HepG2 (cell line): ENCODE measurements around the gene MLX. TPM values are rescaled to one million over a fixed set of nuclear protein-coding genes. Genes with fewer than 3 reads are reported as not detected.

Source experiments
- ARNTL ChIP-seq: sonication (generic); formaldehyde crosslinking; IDR thresholded peaks from 2 replicates; pipeline ENCODE4 v1.4.0; 2020; ENCODE audit warnings: mild to moderate bottlenecking, missing genetic modification reagents
- ATF4 ChIP-seq, 2 experiments: fragments of 450-650 bp in 1 of 2; sonication (generic) in 1 of 2; formaldehyde crosslinking; IDR thresholded peaks; 2 replicates each; pipeline versions ENCODE4 v1.5.0 to v1.8.0; 2020 to 2022; ENCODE audit warnings: mild to moderate bottlenecking in 1 of 2, missing genetic modification reagents in 1 of 2
- HOXA9 ChIP-seq: sonication (generic); formaldehyde crosslinking; IDR thresholded peaks from 2 replicates; pipeline ENCODE4 v1.8.1; 2022; ENCODE audit warnings: missing genetic modification reagents, mild to moderate bottlenecking, moderate library complexity, borderline replicate concordance
- IRF1 ChIP-seq: sonication (generic); formaldehyde crosslinking; IDR thresholded peaks from 2 replicates; pipeline ENCODE4 v1.4.0; 2020; ENCODE audit warnings: low read depth, mild to moderate bottlenecking, missing genetic modification reagents
- KLF11 ChIP-seq: IDR thresholded peaks from 2 replicates; pipeline ENCODE4 v1.6.1; 2016; ENCODE audit warnings: missing compliant biosample characterization
- MIER2 ChIP-seq: IDR thresholded peaks from 2 replicates; pipeline ENCODE4 v1.6.1; 2016; ENCODE audit warnings: missing biosample characterization, missing genetic modification reagents
- MXD4 ChIP-seq: IDR thresholded peaks from 2 replicates; pipeline ENCODE4 v1.6.1; 2016; ENCODE audit warnings: mild to moderate bottlenecking, missing biosample characterization, missing genetic modification reagents
- PAX8 ChIP-seq: sonication (generic); formaldehyde crosslinking; IDR thresholded peaks from 2 replicates; pipeline ENCODE4 v1.8.0; 2022; ENCODE audit warnings: mild to moderate bottlenecking, missing genetic modification reagents, borderline replicate concordance
- REST ChIP-seq, 2 experiments: IDR thresholded peaks; 2 replicates each; pipeline ENCODE4 v1.6.1; 2011 to 2012; ENCODE audit warnings: low read length in 2 of 2, borderline replicate concordance in 1 of 2, low read depth in 1 of 2, mild to moderate bottlenecking in 1 of 2, moderate library complexity in 1 of 2
- SIX4 ChIP-seq: sonication (generic); formaldehyde crosslinking; IDR thresholded peaks from 2 replicates; pipeline ENCODE4 v1.4.0; 2020; ENCODE audit warnings: missing genetic modification reagents
- YY1 ChIP-seq: IDR thresholded peaks from 2 replicates; pipeline ENCODE4 v1.6.1; 2011; ENCODE audit warnings: low read length, low read depth, moderate library complexity, mild to moderate bottlenecking; ENCODE audit not compliant: insufficient read depth, insufficient replicate concordance
- ZBTB25 ChIP-seq: IDR thresholded peaks from 2 replicates; pipeline ENCODE4 v1.6.1; 2018; ENCODE audit warnings: missing genetic modification reagents
- ZFAT ChIP-seq: sonication (generic); formaldehyde crosslinking; conservative IDR thresholded peaks from 2 replicates; pipeline ENCODE4 v1.8.1; 2023; ENCODE audit warnings: missing genetic modification reagents, inconsistent platforms
- ZMAT3 ChIP-seq: sonication (generic); formaldehyde crosslinking; conservative IDR thresholded peaks from 2 replicates; pipeline ENCODE4 v1.7.0; 2021; ENCODE audit warnings: missing genetic modification reagents
- ZNF513 ChIP-seq: sonication (generic); formaldehyde crosslinking; conservative IDR thresholded peaks from 2 replicates; pipeline ENCODE4 v1.5.0; 2020; ENCODE audit warnings: missing genetic modification reagents
- ZNF570 ChIP-seq: sonication (generic); formaldehyde crosslinking; IDR thresholded peaks from 2 replicates; pipeline ENCODE4 v1.4.0; 2020; ENCODE audit warnings: mild to moderate bottlenecking, missing genetic modification reagents, borderline replicate concordance
- ZNF598 ChIP-seq: sonication (generic); formaldehyde crosslinking; IDR thresholded peaks from 2 replicates; pipeline ENCODE4 v1.5.1; 2020; ENCODE audit warnings: mild to moderate bottlenecking, missing genetic modification reagents, borderline replicate concordance
- ZNF639 ChIP-seq: conservative IDR thresholded peaks from 2 replicates; pipeline ENCODE4 v1.6.1; 2018; ENCODE audit warnings: missing genetic modification reagents
- polyA plus RNA-seq, 8 experiments: library from polyadenylated mRNA; depleted of rRNA in 3 of 8; stranded (reverse) in 7 of 8; unstranded in 1 of 8; fragments of >200 nt; fragmentation: Illumina TruSeq in 4 of 8; extraction: Trizol in 4 of 8; gene quantifications; 2 replicates each; pipeline versions ENCODE4 v1.2.1 to v1.2.3, GENCODE V29; 2011 to 2016; ENCODE audit warnings: low read depth in 4 of 8, missing spikeins in 1 of 8, mixed read lengths in 1 of 8; ENCODE audit not compliant: insufficient read depth in 1 of 8
- total RNA-seq, 5 experiments: library from RNA; depleted of rRNA; stranded (reverse); fragments of >200 nt; fragmentation: Illumina TruSeq; extraction: Trizol; gene quantifications; 2 replicates each; pipeline ENCODE4 v1.2.3, GENCODE V29; 2016; ENCODE audit warnings: low read depth in 1 of 5

Gene MLX
- total and polyA plus RNA-seq, 2 of the 13 experiments (the other 11 are each of a cell fraction or from before 2014, with no cell fraction given) = 38.9 to 74.4 TPM

- TF ChIP-seq ZNF639 (CRISPR knock-in tag) = peak; percentile 95
- peak in 1 of 2 experiments; percentile 66; a peak in 1 of 4 replicates for TF ChIP-seq ATF4 (CRISPR knock-in tag; IDR thresholded peaks at IDR 0.05)
- no peak; the same call in 1 of the 2 replicates for TF ChIP-seq ZNF598 (CRISPR knock-in tag)
- 0 out of 2 replicates have a peak, but pooled peaks have one; percentile 68 for TF ChIP-seq ARNTL
- TF ChIP-seq ZFAT (CRISPR knock-in tag) = no peak
- peak; percentile 65; the same call in 1 of the 2 replicates for TF ChIP-seq KLF11 (CRISPR knock-in tag)
- peak; percentile 88; the same call in 1 of the 2 replicates for TF ChIP-seq ZBTB25 (CRISPR knock-in tag)
- peak; percentile 44; the same call in 1 of the 2 replicates for TF ChIP-seq MIER2 (CRISPR knock-in tag)
- TF ChIP-seq ZNF570 = no peak
- TF ChIP-seq ZNF513 = peak; percentile 95
- TF ChIP-seq PAX8 (CRISPR knock-in tag) = peak; percentile 78
- TF ChIP-seq ZMAT3 = peak; percentile 99
- no peak for TF ChIP-seq SIX4 (CRISPR knock-in tag)
- TF ChIP-seq YY1 = peak; percentile 80
- TF ChIP-seq HOXA9 (CRISPR knock-in tag) = peak; percentile 84; the same call in 1 of the 2 replicates
- TF ChIP-seq MXD4 = peak; percentile 72
- TF ChIP-seq REST (IDR thresholded peaks at IDR 0.05; ENCODE audit: borderline replicate concordance in 1 of 2, low read depth in 1 of 2, low read length in 2 of 2) = no peak; a peak in 1 of 4 replicates
- TF ChIP-seq IRF1 (CRISPR knock-in tag) = no peak
These were observed 12.4 kb upstream of the MLX start (continued) for GRCh38 chr17:42554250-42555121.
